ENCODE data around the gene BIN2. TPM values are rescaled to one million over a fixed set of nuclear protein-coding genes. Genes with fewer than 3 reads are reported as not detected.

BIN2 gene
- total RNA-seq, 1 donor from 2014 or later, result 0.18 TPM

- Mint-ChIP-seq H3K4me3 (no peak overlapping the region), H3K9me3 (no peaks in the 10 kb centered on the region), H3K36me3 (peaks cover 5% of the 10 kb centered on the region), H3K4me1 (peaks cover 13% of the 10 kb centered on the region), H3K27ac (no peak overlapping the region), H3K27me3 (ENCODE audit: low read depth) (no peaks in the 10 kb centered on the region)
- TF ChIP-seq, protein P1, sequence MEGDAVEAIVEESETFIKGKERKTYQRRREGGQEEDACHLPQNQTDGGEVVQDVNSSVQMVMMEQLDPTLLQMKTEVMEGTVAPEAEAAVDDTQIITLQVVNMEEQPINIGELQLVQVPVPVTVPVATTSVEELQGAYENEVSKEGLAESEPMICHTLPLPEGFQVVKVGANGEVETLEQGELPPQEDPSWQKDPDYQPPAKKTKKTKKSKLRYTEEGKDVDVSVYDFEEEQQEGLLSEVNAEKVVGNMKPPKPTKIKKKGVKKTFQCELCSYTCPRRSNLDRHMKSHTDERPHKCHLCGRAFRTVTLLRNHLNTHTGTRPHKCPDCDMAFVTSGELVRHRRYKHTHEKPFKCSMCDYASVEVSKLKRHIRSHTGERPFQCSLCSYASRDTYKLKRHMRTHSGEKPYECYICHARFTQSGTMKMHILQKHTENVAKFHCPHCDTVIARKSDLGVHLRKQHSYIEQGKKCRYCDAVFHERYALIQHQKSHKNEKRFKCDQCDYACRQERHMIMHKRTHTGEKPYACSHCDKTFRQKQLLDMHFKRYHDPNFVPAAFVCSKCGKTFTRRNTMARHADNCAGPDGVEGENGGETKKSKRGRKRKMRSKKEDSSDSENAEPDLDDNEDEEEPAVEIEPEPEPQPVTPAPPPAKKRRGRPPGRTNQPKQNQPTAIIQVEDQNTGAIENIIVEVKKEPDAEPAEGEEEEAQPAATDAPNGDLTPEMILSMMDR (IDR thresholded peaks at IDR 0.05; ENCODE audit: unreplicated experiment), result no peak
- no peak for DNase-seq (ENCODE audit: low spot score in 2 of 2, unreplicated experiment in 2 of 2)
These were observed 38.3 kb upstream of the BIN2 start for GRCh38 chr12:51362307-51362706.

DNA sequence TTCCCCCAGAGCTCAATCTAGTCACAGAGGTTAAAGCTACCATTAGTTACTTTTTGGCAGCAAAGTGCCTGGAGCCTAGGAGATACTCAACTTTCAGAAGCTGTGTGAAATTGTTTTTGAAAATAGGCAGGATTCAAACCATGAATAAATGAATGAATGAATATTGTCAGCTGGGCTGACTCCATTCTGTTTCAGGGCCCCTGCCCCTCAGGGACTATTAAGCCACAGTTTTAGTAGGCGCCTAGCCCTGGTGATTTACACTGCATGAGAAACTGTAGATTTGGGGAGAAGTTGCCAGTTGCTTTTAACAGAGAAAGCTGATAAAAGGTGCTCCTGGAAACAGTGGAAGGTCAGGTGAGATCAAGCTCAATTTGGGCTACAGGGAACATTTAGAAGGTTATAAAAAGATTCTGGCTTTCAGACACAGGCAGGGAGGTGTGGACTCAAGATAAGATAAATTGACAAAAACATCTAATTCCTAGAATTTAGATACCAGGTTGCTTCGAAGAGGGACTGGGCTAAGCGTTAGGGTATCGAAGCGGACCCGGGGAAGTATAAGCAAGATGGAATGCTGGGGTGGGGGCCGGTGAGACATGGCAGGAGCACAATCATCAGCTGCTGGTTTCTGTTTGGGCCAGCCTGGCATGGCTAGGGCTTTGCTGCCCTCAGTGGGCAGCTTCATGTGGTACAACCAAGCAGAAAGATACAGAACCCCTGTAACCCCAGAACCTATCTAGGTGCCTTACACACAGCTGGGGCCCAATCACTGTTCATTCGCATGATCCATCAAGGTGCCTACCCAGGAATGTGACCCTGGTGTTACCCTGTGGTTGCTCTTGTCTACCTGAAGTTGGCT lies 37.4 kb upstream of the BIN2 start:
- no peak for DNase-seq (ENCODE audit: low spot score in 2 of 2, unreplicated experiment in 2 of 2)
- Mint-ChIP-seq H3K4me1 (peaks cover 13% of the 10 kb centered on the region), H3K36me3 (peaks cover 7% of the 10 kb centered on the region), H3K4me3 (no peak overlapping the region), H3K27ac (peak overlapping the region; percentile 12), H3K27me3 (ENCODE audit: low read depth) (no peaks in the 10 kb centered on the region), H3K9me3 (no peaks in the 10 kb centered on the region)
- TF ChIP-seq, protein P1 (IDR thresholded peaks at IDR 0.05; ENCODE audit: unreplicated experiment), result no peak

DNA sequence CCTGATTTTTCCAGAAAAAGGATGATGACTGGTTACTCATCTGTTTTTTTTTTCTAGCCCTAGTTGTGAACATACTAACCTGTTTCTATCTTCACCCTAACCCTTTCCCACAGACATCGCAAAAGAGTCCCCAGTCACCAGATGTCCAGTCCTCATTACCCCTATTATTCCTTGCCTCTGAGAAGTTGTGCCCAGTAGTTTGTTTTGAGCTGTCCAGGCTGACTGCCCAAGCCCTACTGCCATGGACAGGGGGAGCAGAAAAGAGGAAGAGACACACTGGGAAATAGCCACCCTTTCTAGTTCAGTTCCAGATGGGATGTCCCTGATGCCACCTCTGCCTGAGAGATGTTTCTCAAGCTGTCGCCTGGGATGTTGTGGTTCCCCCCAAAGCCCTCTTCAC lies 36.3 kb upstream of the BIN2 start:
- no peak overlapping the region for H3K27ac Mint-ChIP-seq
- no peaks in the 10 kb centered on the region for H3K27me3 Mint-ChIP-seq (ENCODE audit: low read depth)
- TF ChIP-seq, protein P1 (IDR thresholded peaks at IDR 0.05; ENCODE audit: unreplicated experiment), result no peak
- no peaks in the 10 kb centered on the region for H3K9me3 Mint-ChIP-seq
- H3K36me3 Mint-ChIP-seq, result peaks cover 7% of the 10 kb centered on the region
- H3K4me3 Mint-ChIP-seq, result no peak overlapping the region
- DNase-seq (ENCODE audit: low spot score in 2 of 2, unreplicated experiment in 2 of 2), result no peak
- H3K4me1 Mint-ChIP-seq, result peaks cover 13% of the 10 kb centered on the region

DNA sequence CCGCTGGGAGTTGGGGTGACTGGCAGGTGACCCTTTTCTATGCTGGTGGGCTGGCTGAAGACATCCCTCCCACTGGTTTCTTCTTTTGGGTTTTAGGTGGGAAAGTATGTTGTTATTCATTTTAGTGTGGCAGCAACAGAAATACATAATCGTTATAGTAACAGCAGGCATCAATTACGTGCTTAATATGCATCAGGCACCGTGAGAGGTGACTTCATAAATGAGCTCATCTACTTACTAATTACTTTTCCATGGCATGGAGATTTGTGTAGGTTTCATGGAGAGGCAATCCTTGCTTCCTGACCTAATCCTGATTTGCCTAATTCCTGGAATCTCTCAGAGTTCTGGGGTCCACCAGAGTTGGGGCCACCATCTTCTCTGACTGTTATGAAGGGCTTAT lies 35.9 kb upstream of the BIN2 start:
- TF ChIP-seq, protein P1 (IDR thresholded peaks at IDR 0.05; ENCODE audit: unreplicated experiment), result no peak
- Mint-ChIP-seq H3K27me3 (ENCODE audit: low read depth) (no peaks in the 10 kb centered on the region), H3K27ac (no peak overlapping the region), H3K36me3 (peaks cover 7% of the 10 kb centered on the region), H3K9me3 (no peaks in the 10 kb centered on the region), H3K4me3 (no peak overlapping the region), H3K4me1 (peaks cover 13% of the 10 kb centered on the region)
- DNase-seq (ENCODE audit: low spot score in 2 of 2, unreplicated experiment in 2 of 2), result no peak

- TF ChIP-seq, protein P1 (IDR thresholded peaks at IDR 0.05; ENCODE audit: unreplicated experiment), result no peak
- Mint-ChIP-seq H3K36me3 (peaks cover 7% of the 10 kb centered on the region), H3K4me1 (peaks cover 13% of the 10 kb centered on the region), H3K4me3 (no peak overlapping the region), H3K27me3 (ENCODE audit: low read depth) (no peaks in the 10 kb centered on the region), H3K9me3 (no peaks in the 10 kb centered on the region), H3K27ac (no peak overlapping the region)
- DNase-seq (ENCODE audit: low spot score in 2 of 2, unreplicated experiment in 2 of 2), result no peak
These were observed 34.5 kb upstream of the BIN2 start for GRCh38 chr12:51358496-51358895.

Measured in mesothelial cell of epicardium (in vitro differentiated cells).